ENCODE data around the gene VSIG10. TPM values are rescaled to one million over a fixed set of nuclear protein-coding genes. Genes with fewer than 3 reads are reported as not detected.

Gene VSIG10
- total RNA-seq, 1 experiment from 2014 or later = 32.6 TPM

DNA sequence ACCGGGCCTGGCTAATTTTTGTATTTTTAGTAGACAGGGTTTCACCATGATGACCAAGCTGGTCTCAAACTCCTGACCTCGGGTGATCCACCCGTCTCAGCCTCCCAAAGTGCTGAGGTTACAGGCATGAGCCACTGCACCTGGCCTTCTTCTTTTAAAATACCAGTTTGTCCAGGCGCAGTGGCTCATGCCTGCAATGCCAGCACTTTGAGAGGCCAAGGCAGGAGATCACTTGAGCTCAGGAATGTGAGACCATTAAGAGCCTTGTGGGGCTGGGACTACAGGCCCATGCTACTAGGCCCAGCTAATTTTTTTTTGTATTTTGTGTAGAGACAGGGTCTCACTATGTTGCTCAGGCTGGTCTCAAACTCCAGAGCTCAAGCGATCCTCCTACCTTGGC lies 24.1 kb upstream of the VSIG10 start:
- no peaks in the 10 kb centered on the region for H3K27me3 ChIP-seq (replicated peaks; ENCODE audit: control insufficient read depth, insufficient read depth, low read length)
- intact Hi-C loops (cut with micrococcal nuclease; ENCODE audit: unreplicated experiment) = no loop called here
- Mint-ChIP-seq H3K27ac (ENCODE audit: unreplicated experiment) (no peak overlapping the region), H3K4me1 (ENCODE audit: low read depth, unreplicated experiment) (peaks cover 7% of the 10 kb centered on the region), H3K9me3 (ENCODE audit: unreplicated experiment) (no peaks in the 10 kb centered on the region), H3K27me3 (ENCODE audit: insufficient read depth, unreplicated experiment) (no peaks in the 10 kb centered on the region), H3K4me3 (ENCODE audit: unreplicated experiment) (no peak overlapping the region), H3K36me3 (ENCODE audit: insufficient read depth, unreplicated experiment) (no peaks in the 10 kb centered on the region)
- H3K9me3 ChIP-seq = no peaks in the 10 kb centered on the region; the same call in 1 of the 2 replicates
- TF ChIP-seq, protein P1, sequence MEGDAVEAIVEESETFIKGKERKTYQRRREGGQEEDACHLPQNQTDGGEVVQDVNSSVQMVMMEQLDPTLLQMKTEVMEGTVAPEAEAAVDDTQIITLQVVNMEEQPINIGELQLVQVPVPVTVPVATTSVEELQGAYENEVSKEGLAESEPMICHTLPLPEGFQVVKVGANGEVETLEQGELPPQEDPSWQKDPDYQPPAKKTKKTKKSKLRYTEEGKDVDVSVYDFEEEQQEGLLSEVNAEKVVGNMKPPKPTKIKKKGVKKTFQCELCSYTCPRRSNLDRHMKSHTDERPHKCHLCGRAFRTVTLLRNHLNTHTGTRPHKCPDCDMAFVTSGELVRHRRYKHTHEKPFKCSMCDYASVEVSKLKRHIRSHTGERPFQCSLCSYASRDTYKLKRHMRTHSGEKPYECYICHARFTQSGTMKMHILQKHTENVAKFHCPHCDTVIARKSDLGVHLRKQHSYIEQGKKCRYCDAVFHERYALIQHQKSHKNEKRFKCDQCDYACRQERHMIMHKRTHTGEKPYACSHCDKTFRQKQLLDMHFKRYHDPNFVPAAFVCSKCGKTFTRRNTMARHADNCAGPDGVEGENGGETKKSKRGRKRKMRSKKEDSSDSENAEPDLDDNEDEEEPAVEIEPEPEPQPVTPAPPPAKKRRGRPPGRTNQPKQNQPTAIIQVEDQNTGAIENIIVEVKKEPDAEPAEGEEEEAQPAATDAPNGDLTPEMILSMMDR (IDR thresholded peaks at IDR 0.05; ENCODE audit: insufficient read depth in 1 of 2, low read depth in 1 of 2, low read length in 1 of 2, severe bottlenecking in 1 of 2, unreplicated experiment in 1 of 2) = no peak
- ChIA-PET CTCF (interaction anchor here (0.5 kb wide), 1 partner anchor 17 kb away, joined by 6 read pairs; no protein-coding TSS in a partner anchor), POLR2A (no interaction called here)
- H3K4me3 ChIP-seq (ENCODE audit: low read depth, low read length) = no peak overlapping the region
- DNase-seq = no peak
- H3K4me1 ChIP-seq = 0 out of 2 replicates have a peak, but pooled peaks cover 5% of the 10 kb centered on the region
- no TSS peak for BruUV-seq (replicated peaks)
- no peaks in the 10 kb centered on the region for H3K36me3 ChIP-seq (ENCODE audit: control insufficient read depth, insufficient read depth, low read length)

DNA sequence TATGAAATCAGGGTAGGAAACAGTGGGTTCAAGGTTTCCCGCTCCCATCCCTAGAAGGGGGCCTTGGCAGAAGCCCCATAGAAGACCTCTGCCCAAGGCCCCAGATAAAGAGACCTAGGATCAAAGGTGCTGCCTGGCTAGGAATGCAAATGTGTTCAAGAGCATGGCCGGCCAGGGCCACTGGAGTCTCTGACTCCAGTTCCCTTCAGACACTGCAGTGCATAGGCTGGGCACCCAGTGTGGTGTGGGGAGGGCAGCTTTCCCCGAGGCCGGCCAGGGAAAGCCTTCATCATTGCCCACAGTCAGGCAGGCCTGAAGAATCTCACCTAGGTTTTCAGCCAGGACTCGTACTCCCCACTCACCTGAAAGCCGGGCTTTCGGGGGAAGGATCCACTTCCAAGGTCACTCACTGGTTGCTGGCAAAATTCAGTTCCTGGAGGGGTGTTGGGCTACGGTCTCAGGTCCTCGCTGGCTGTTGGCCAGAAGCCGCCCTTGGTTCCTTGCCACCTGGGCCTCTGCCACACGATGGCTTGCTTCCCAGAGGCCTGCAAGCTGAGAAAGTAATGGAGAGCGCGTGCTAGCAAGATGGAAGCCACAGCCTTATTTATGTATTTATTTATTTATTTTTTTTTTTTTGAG lies 22.4 kb upstream of the VSIG10 start:
- no peak overlapping the region for H3K27ac Mint-ChIP-seq (ENCODE audit: unreplicated experiment)
- no peak overlapping the region for H3K4me3 Mint-ChIP-seq (ENCODE audit: unreplicated experiment)
- H3K9me3 Mint-ChIP-seq (ENCODE audit: unreplicated experiment) = no peaks in the 10 kb centered on the region
- Histone ChIP-seq H3K36me3 (ENCODE audit: control insufficient read depth, insufficient read depth, low read length) (no peaks in the 10 kb centered on the region), H3K27me3 (replicated peaks; ENCODE audit: control insufficient read depth, insufficient read depth, low read length) (no peaks in the 10 kb centered on the region), H3K4me1 (peaks cover 7% of the 10 kb centered on the region; the same call in 1 of the 2 replicates), H3K4me3 (ENCODE audit: low read depth, low read length) (no peak overlapping the region), H3K9me3 (no peaks in the 10 kb centered on the region; the same call in 1 of the 2 replicates)
- no peaks in the 10 kb centered on the region for H3K36me3 Mint-ChIP-seq (ENCODE audit: insufficient read depth, unreplicated experiment)
- H3K4me1 Mint-ChIP-seq (ENCODE audit: low read depth, unreplicated experiment) = peaks cover 7% of the 10 kb centered on the region
- ChIA-PET CTCF (no interaction called here), POLR2A (no interaction called here)
- no TSS peak for BruUV-seq (replicated peaks)
- intact Hi-C loops (cut with micrococcal nuclease; ENCODE audit: unreplicated experiment) = no loop called here
- DNase-seq = no peak
- TF ChIP-seq, protein P1 (IDR thresholded peaks at IDR 0.05; ENCODE audit: insufficient read depth in 1 of 2, low read depth in 1 of 2, low read length in 1 of 2, severe bottlenecking in 1 of 2, unreplicated experiment in 1 of 2) = no peak
- no peaks in the 10 kb centered on the region for H3K27me3 Mint-ChIP-seq (ENCODE audit: insufficient read depth, unreplicated experiment)

DNA sequence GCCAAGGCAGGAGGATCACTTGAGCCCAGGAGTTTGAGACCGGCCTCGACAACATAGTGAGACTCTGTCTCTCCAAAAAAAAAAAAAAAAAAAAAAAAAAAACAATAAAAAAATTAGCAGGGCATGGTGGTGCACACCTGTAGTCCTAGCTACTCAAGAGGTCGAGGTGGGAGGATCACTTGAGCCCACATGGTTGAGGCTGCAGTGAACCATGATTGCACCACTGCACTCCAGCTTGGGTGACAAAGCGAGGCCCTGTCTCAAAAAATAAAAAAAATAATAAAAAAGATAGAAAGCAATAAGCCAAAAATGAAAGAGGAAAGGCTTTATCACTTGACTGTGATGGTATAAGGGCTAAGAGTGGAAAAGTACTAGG lies 21.9 kb upstream of the VSIG10 start:
- no TSS peak for BruUV-seq (replicated peaks)
- POLR2A ChIA-PET = interaction anchor here (0.7 kb wide), 1 partner anchor 210 kb away, joined by 5 read pairs; no protein-coding TSS in a partner anchor

More for the DNA sequence above, 21.9 kb upstream of the VSIG10 start:
- TF ChIP-seq, protein P1 (IDR thresholded peaks at IDR 0.05; ENCODE audit: insufficient read depth in 1 of 2, low read depth in 1 of 2, low read length in 1 of 2, severe bottlenecking in 1 of 2, unreplicated experiment in 1 of 2) = no peak
- no peak for DNase-seq
- Histone ChIP-seq H3K4me3 (ENCODE audit: low read depth, low read length) (no peak overlapping the region), H3K27me3 (replicated peaks; ENCODE audit: control insufficient read depth, insufficient read depth, low read length) (no peaks in the 10 kb centered on the region), H3K36me3 (ENCODE audit: control insufficient read depth, insufficient read depth, low read length) (no peaks in the 10 kb centered on the region), H3K4me1 (peaks cover 10% of the 10 kb centered on the region; the same call in 1 of the 2 replicates), H3K9me3 (no peaks in the 10 kb centered on the region; the same call in 1 of the 2 replicates)
- Mint-ChIP-seq H3K9me3 (ENCODE audit: unreplicated experiment) (no peaks in the 10 kb centered on the region), H3K4me3 (ENCODE audit: unreplicated experiment) (no peak overlapping the region), H3K27me3 (ENCODE audit: insufficient read depth, unreplicated experiment) (no peaks in the 10 kb centered on the region), H3K27ac (ENCODE audit: unreplicated experiment) (no peak overlapping the region), H3K36me3 (ENCODE audit: insufficient read depth, unreplicated experiment) (no peaks in the 10 kb centered on the region), H3K4me1 (ENCODE audit: low read depth, unreplicated experiment) (peaks cover 7% of the 10 kb centered on the region)
- intact Hi-C loops (cut with micrococcal nuclease; ENCODE audit: unreplicated experiment) = no loop called here
- CTCF ChIA-PET = no interaction called here

Measured in Caco-2 (cell line).